ENCODE measurements around the gene TBX4.

DNA sequence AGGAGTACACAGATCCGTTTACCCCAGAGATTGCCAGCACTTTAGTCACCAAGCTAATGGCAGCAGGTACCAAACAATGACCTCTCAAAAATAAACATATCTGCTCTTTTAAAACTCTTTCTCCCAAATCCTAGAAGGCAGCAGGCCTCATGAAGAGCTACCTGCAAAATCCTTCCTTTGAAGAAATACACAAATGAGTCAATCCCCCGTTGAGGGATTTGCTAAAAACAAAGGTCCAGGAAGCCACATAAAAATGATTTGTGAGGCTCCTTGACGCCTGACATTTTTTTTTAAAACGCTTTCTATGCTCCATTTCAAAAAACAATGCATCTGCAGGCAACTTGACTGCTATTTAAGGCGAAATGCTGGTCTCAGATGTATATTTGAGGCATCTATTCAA lies 80.6 kb downstream of the TBX4 start:
- TF ChIP-seq, protein P1, sequence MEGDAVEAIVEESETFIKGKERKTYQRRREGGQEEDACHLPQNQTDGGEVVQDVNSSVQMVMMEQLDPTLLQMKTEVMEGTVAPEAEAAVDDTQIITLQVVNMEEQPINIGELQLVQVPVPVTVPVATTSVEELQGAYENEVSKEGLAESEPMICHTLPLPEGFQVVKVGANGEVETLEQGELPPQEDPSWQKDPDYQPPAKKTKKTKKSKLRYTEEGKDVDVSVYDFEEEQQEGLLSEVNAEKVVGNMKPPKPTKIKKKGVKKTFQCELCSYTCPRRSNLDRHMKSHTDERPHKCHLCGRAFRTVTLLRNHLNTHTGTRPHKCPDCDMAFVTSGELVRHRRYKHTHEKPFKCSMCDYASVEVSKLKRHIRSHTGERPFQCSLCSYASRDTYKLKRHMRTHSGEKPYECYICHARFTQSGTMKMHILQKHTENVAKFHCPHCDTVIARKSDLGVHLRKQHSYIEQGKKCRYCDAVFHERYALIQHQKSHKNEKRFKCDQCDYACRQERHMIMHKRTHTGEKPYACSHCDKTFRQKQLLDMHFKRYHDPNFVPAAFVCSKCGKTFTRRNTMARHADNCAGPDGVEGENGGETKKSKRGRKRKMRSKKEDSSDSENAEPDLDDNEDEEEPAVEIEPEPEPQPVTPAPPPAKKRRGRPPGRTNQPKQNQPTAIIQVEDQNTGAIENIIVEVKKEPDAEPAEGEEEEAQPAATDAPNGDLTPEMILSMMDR (IDR thresholded peaks at IDR 0.05; ENCODE audit: poor library complexity), result no peak
- no peak for TF ChIP-seq EZH2 (IDR thresholded peaks at IDR 0.05; ENCODE audit: borderline replicate concordance)
- TF ChIP-seq EZH2phosphoT487 (IDR thresholded peaks at IDR 0.05; ENCODE audit: low read depth, severe bottlenecking, unreplicated experiment), result no peak
